Fibroblast of upper back skin (primary cell): Measurements from ENCODE around the gene SPECC1.
"Not testable (repeated sequence)": the region's sequence is repeated elsewhere in the genome, so short reads cannot be mapped to it uniquely, and the experiment has no call there.

Source experiments
- DNase-seq: peaks from one replicate; pipeline ENCODE4 v3.0.0-alpha.2; 2013

Gene SPECC1

DNA sequence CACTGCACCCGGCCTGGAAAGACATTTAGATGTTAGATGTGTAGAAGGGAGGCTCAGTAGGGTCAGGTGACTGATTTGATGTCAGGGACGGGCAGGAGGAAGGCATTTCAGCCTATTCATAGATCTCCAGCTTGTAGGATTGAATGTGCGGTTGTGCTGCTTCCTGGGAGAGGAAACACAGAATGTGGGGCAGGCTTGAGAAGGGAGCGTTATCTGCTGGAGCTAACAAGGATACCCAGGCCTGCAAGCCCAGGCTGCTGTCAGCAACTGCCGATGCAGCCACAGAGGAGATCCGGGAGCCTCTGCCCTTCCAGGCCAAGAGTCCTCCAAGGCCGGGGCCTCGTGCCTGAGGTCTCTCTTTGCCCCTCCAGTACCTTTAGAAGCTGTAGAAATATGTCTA, 205.6 kb downstream of the SPECC1 start:
- no peak for DNase-seq

DNA sequence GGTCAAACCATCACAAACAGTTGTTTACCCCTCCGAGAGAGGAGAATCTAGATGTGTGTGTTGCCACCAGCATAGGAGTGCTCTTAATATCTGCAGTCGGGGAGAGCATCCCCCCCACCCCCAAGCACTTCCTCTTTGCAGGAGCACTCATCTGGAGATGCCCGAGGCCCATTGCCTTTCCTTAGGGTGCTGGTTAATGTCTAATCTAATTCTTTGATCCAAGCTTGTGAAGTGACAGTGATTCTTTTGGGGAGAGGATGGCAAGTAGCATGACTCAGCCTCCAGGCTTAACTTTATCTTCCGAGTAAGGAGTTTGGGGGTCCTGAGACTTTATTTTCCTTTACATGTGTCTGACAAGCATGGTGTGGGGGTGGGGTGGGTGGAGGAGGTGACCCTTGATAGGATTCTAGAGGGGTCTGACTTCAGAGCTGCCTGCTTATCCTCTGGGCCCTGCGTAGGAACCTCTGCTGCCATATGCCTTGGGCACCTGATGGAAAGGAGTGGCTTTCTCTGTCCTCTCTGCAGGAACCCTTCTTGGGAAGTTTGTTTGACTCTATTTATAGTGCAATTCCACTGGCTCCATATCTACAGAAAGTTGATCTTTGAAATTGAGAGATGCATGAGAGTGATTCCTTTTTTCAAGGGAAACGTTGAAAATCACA, 207.1 kb downstream of the SPECC1 start:
- DNase-seq, result no peak

DNA sequence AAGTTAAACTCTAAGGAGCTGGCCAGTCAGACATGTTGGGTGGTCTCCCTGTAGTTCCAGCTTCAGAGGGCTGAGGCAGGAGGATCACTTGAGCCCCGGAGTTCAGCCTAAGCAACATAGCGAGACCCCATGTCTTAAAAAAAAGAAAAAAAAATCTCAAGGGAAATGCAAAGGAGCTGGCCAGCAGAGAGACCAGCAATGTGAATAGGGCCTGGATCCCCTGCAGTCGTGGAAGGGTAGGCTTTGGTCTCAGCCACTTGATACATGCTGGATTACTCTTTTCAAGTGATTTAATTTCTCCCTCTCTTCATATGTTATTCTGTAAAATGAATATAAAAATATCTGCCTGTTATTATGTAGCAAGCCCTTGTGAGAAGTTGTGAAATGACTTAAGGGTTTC, 207.7 kb downstream of the SPECC1 start:
- DNase-seq, result no peak

DNA sequence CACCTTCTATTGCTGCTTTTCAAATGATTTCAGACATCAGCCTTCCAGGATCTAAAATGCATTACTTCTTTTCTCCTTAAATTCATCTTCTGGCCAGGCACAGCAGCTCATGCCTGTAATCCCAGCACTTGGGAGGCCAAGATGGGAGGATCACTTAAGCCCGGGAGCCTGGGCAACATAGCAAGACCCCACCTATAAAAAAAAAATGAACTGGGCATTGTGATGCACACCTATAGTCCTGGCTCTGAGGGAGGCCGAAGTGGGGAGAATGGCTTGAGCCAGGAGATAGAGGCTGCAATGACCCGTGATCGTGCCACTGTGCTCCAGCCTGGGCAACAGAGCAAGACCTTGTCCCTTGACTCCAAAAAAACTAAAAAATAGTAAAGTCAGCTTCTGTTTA, 208.5 kb downstream of the SPECC1 start:
- DNase-seq, result no peak

DNA sequence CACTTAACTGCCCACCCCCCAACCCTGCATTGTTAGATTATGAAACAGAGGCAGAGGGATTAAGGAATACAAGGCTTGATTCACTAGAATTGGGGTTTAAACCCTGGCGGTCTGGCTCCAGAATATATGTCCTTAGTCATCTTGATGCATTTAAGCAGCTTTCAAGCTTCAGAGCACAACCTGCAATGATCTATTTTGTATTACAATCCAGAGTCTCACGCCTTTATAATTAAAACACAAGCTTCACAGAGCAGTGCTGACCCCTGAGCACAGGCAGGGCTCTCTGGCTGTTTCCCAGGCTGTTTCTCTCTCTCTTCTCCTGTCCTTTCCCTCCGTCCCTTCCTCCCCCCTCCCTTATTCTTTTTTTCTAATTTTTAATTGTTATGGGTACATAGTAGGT, 209.1 kb downstream of the SPECC1 start:
- no peak for DNase-seq

DNA sequence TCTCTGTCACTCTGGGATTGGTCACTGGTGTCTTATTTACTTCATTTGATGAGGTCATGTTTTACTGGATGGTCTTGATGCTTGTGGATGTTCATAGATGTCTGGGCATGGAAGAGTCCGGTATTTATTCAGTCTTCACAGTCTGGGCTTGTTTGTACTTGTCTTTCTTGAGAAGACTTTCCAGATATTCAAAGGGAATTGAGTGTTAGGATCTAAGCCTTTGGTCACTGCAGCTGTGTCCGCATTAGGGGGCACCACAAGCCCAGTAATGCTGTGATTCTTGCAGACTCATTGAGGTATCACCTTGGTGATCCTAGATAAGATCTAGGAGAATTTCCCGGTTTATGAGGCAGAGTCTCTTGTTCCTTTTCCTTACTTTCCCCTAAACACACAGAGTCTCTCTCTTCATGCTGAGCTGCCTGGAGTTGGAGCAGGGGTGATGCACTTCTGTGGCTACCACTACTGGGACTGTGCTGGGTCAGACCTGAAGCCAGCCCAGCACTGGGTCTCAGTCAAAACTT, 214.7 kb downstream of the SPECC1 start:
- DNase-seq, result no peak

DNA sequence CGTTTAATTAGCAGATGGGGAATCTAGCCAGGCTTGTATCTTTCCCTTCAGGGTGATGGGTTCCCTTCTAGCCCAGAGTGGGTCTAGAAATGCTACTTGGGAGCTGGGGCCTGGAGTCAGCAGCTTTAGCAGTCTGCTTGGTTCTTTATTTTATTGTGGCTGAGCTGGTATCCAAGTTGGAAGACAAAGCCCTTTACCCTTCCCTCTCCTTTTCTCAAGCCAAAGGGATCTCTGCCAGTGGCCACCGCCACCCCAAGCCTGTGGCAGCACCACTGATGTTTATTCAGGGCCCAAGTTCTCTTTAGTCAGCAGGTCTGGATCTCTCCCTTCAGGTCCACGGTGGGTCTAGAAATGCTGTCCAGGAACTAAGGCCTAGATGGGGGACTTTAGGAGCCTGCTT, 215.2 kb downstream of the SPECC1 start:
- DNase-seq, result no peak

DNA sequence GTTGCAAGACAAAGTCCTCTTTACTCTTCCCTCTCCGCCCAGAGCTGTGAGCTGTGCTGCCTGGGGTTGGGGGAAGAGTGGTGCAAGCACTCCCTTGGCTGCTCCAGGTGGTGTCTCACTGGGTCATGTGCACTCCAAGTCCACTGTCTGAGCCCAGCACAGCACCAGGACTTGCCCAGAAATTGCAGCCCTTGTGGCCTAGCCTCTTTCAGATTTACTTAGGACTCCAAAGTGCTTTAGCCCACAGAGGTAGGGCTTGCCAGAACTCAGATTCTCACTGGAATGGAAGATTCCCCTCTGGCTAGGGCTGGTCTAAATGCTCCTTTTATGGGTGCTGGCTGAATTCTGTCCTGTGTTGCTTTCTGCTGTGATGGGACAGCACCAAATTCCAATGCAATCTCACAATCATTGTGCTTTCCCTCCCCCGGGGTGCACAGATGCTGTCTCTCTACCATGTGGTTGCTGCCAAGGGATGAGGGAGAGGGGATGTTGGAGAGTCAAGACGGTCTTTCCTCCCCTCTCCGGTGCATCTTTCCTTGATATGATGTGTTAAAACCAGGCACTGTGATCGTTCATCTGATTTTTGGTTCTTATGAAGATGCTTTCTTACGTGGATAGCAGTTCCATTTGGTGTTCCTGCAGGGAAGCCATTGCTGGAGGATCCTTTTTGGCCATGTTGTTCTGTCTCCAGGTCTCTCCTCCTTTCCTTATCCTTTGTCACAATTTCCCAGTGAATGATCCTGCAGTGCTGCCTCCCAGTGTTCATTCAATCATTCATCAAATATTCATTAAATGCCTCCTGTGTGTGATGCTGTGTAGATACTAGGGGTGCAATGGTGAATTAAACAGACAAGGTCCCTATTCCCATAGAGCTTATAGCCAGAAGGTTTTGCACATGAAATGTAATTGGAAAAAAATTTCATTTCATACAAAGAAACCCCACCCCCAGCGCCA, 216.3 kb downstream of the SPECC1 start:
- DNase-seq, result no peak

DNA sequence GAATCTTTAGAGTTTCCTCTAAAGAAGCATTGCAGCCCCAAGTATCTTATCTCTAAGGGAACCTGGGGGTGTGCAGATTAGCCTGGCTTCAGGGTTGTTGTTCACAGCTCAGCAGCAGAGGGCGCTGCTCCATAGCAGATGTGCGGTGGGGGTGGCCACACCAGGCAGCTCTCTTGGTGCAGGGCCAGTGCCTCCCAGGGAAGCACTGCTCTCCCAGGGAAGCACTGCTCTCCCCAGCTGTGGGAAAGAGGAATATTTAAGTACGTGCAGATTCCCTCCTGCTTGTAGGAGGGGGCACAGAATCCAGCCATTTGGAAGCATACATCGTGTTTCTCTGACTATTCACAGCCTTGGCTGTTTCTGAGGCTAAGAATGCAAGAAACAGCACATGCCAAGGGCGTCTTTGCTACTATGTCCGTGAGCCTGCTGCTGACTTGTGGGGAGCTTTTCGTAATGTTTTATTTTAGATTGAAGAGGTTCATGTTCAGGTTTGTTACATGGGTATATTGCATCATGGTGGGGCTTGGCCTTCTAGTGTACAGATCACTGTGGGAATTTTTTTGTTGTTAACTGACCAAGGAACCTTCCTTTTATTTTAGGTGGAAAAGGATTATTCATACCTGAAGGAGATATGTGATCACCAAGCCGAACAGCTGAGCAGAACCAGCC, 217.8 kb downstream of the SPECC1 start:
- peak; percentile 91 for DNase-seq

DNA sequence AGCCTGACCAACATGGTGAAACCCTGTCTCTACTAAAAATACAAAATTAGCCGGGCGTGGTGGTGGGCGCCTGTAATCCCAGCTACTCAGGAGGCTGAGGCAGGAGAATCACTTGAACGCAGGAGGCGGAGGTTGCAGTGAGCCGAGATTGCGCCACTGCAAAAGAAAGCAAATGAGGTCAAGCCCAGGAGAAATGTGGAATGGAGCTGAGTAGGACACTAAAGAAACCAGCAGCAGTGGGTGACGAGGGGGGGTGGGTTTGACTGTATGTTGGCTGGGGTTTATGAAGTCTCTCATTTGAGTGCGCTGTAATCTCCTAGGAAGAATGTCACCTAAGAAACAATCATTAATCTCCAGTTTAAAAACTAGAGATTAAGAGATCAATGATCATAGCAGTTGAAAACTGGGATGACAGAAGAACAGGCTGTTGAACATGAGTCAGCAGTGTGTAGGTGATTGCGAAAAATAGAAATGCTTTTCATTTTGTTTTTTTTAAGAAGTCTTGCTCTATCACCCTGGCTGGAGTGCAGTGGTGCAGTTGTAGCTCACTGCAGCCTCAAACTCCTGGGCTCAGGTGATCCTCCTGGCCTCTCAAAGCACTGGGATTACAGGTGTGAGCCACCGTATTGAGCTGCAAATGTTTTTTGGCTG, 218.7 kb downstream of the SPECC1 start:
- peak; percentile 57 for DNase-seq

DNA sequence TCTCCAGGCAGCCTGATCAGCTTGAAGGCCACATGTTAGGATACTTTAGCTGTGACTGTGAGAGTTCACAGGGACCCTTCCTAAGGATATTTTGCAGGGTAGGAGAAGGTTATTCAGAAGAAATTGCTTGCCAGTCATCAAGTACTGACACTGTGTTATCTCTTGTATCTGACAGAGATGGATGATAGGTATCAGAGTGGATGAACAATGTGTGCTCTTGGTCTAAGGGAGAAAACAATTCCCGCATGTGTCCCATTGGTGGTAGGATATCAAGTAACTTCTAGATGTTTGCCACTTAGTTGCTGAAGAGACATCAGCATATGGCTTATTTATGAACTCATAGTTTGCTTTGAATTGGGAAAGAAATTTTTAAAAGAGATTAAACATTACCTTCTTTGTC, 219.3 kb downstream of the SPECC1 start:
- DNase-seq, result no peak

DNA sequence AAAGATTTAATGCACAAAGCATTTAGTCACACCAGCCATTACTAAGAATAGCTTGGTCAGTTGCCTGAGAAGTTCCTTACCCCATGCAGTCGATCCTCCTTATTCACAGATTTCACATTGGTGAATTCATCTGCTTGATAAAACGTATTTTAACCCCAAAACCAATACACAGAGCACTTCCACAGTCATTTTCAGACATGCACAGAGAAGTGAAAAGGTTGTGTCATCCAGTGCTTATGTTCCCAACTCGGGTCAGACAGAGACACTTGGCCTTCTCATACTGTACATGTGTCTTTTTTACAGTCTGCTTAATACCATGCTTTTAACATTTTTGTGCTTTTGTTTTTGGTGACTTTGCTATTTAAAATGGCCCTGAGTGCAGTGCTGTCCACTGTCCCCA, 219.7 kb downstream of the SPECC1 start:
- DNase-seq, result no peak

DNA sequence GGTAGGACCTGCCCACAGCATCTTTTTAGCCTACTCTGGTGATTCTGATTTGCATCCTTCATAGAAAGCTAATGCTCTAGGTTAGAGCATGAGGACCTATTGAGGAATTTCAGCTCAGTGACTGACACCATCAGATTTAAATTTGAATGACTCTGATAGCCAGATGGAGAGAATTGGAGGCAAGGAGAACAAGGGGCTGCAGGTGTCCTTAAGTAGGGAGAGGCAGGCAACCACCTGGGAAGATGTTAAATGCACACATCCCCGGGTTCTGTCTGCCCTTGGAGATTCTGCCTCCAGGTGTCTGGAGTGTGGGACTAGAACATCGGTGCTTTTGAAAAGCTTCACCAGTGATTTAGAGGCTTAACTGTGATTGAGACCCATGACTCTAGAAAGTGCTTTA, 221.8 kb downstream of the SPECC1 start:
- DNase-seq, result no peak

DNA sequence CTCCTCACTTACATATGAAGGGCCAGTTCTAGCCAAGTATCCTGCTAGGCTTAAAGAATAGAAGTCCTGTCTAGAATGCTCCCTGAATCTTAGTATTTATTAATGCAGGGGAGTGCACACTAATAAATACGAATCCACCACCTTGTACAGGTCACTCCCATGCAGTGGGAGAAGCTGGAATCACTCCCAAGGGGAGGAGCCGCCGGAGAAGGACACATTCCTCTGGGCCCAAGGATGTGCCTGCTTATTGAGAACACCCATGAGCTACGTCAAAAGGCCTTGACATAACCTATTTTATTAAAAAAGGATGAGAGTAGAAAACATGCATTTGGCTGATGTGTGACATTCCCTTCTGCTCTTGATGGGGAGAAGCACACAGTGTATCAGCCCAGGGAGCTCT, 223.5 kb downstream of the SPECC1 start:
- DNase-seq, result no peak

DNA sequence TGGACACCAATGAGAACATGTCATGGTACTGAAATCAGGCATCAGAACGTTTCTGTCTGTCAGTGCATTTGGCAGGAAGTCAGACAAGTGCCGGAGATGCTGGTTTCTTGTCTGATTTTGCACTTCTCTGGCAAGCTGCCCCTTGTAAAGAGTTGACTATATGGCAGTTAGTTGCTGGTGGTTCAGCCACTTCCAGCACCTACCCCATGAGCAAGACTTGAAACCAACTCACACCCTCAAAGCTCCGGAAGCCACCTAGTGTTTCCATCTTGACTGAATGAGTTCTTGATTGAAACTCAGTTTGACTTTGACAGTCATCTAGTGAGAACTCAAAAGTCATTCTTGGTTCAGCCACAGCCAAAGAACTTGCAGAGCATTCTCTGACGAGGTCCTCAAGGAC, 225.1 kb downstream of the SPECC1 start:
- no peak for DNase-seq

DNA sequence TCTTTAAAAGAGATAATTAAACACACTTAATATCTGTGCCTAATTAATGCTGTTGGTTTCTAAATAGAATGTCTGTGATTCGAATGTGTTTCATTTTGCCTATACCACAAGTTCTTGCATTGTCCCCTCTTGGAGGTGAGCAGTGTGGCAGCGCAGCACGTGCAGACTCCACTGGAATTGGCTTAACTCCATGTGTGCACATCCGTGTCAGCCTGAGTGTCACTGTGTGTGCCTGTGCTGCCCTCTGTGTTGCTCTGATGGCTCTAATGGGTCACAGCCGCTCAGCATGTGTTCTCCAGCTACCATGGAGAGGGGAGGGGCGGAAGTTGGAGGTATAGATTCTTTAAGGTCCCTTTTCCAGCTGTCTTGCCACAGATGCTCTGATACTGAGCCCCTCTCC, 226.6 kb downstream of the SPECC1 start:
- no peak for DNase-seq

DNA sequence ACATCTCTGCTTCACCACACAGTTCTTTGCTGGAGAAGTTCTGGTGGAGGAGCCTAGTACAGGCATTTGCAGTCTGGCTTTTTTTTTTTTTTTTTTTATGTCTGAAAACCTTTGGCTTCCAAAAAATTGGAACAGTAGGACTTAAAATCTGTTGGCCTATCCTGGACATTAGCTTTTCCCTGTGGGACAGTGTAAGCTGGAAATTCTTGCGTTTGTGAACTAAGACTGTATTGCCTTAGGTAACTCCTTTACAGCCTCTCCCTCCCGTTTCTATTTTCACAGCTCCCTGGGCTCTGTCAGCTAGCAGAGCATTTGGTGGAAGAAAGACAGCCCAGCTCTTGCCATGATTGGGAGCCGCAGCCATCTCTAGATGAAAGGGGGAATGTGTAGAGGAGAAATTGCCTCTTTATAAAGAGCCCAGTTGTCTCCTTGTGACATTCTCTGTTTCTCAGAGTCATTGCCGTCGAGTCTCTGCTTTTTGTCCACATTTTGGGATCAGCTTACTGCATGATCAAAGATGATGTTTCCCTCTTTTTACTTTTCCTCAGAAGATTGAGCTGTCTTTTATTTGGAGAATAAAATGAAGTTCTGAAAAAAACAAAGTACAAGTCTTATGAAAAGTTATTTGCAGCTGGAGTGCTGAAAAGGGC, 227.5 kb downstream of the SPECC1 start:
- DNase-seq, result no peak

DNA sequence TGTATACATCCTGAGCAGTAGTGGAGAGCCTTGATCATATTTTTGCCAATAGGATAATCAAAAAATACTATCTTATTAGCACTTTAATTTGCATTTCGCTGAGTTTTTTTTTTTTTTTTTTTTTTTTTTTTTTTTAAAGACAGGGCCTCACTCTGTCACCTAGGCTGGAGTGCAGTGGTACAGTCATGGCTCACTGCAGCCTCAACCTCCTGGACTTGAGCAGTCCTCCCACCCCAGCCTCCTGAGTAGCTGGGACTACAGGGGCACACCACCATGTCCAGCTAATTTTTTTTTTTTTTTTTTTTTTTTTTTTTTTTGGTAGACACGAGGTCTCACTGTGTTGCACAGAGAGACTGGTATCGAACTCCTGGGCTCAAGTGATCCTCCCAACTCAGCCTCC, 230.6 kb downstream of the SPECC1 start:
- DNase-seq, result not testable (repeated sequence)

DNA sequence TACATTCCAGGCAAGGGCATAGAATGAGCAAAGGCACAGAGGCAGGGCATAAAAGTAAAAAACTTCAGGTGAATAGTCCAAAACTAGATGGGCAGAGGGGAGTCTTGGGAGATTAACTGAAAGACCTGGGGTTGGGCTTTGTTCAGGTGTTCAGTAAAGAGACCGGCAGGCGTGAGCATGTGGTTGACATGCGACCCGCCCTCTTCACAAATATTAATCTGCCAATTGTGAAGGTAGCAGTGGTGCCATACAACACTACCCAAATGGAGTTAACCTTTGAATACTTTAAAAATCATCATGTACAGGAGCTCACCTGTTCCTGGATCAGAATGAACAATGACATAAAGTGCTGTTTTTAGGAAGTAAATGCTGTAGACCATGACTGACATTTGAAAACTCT, 232.7 kb downstream of the SPECC1 start:
- no peak for DNase-seq

DNA sequence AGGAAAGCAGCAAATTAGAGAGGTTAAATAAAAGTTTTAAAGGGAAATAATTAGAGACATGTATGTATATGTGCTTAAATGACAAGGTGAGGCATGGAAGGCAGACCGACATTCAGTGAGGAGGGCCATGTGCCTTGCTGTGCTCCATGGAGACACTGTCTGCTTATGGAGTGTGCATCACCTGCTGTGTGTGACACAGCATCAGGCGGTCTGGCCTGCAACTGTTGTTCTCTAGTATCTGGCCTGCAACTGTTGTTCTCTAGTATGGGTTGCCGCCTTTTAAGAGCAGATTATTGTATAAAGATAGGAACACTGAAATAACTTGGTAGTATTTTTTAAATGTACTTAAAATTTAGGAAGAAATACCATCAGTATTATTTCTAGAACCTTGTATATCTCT, 233.1 kb downstream of the SPECC1 start:
- DNase-seq, result no peak

DNA sequence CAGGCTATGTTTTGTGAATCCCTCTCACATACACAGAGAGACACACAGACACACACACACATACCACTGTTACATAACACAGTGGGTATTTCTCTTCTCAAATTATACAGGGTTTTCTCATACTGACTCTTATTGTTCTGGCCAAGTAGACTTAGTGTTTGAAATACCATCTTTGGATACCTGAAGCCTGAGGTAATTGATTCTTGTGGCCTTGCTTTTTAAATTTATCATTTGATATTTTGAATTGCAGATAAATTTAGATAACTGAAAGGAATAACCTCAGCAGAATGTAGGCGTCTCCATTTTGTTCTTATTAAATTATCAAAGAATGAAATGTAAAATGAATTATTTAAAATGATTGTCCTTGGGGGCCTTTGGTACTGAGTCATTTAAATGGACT, 234.4 kb downstream of the SPECC1 start:
- DNase-seq, result no peak

DNA sequence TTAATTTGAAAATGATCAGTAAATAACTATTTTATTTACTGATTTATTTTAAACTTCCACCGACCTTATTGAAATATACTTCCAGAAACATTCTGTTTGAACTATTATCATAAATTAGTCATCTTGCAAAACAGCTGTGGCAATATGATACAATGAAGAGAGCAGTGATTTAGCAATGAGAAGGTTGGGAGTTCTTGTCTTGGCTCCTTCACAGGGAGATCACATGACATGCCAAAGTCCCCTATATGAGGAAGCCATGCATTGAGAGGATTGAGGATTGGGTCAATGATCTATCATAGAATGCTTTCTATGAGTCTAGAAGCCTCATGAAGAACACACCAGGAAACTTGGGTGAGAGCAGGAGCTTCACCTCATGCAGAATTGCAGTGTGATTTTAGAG, 235.5 kb downstream of the SPECC1 start:
- DNase-seq, result no peak

DNA sequence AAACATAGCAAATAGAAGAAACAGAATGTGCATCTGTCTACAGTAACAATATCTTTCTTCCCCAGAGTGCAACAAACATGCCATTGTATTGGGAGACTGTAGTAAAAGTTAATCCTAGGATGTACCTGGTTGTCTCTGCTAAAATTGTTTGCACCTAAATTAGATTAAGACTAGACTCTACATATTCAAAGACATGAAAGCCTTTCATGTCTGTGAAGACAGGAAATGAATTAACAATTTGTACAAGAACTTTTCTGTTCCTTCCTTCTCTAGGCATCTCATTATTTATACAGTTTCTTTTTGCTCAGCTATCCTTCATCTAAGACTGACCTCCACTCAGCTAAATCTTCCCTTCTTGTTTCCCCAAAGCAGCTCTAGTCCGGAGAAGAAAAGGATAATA, 237.5 kb downstream of the SPECC1 start:
- DNase-seq, result no peak
